Frontal cortex (tissue), 4 donors: ENCODE results near the gene PINK1. TPM values are rescaled to one million over a fixed set of nuclear protein-coding genes. Genes with fewer than 3 reads are reported as not detected.
"Not testable (repeated sequence)": the region's sequence is repeated elsewhere in the genome, so short reads cannot be mapped to it uniquely, and the experiment has no call there.

Experiments used
- DNase-seq, 2 donors: peaks; one replicate each; pipeline ENCODE4 v3.0.0; 2012; ENCODE audit warnings: low spot score in 2 of 2
- FAIRE-seq: peaks from 2 replicates; lab custom pipeline; 2012; peaks lifted over from hg19 to GRCh38; lab: Jason Lieb, UNC
- total RNA-seq: library from RNA; depleted of rRNA; stranded (reverse); fragments of >200 nt; gene quantifications from one replicate; pipeline ENCODE4 v1.2.3, GENCODE V29; 2014
- donor health status: control.
- donor health status: control.
- donor health status: control.

Gene PINK1
- total RNA-seq = 119 TPM

DNA sequence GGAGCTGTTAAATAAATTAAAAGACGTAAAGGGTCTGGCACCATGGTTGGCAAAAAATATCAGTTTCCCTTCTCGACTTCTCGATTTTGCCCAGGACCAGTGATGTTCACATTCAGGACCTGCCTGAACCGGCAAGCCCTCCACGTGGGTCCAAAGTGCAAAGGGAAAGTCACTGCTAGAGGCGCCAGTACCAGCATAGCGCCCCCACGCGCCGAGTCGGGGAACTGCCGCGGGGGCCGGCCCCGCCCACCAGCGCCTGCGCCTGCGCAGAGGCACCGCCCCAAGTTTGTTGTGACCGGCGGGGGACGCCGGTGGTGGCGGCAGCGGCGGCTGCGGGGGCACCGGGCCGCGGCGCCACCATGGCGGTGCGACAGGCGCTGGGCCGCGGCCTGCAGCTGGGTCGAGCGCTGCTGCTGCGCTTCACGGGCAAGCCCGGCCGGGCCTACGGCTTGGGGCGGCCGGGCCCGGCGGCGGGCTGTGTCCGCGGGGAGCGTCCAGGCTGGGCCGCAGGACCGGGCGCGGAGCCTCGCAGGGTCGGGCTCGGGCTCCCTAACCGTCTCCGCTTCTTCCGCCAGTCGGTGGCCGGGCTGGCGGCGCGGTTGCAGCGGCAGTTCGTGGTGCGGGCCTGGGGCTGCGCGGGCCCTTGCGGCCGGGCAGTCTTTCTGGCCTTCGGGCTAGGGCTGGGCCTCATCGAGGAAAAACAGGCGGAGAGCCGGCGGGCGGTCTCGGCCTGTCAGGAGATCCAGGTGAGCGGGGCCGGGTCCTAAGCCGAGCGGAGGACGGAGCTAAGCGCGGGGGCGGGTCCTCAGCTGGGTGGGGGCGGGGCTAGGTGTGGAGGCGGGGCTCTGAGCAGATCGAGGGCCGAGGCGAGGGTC, at the start of gene PINK1:
PINK1 (plus strand) TSS at position 269 of the 875 bp plus-strand sequence; CDS start at position 360, 91 bp downstream.
- FAIRE-seq (no peak), DNase-seq (peak; percentile 87)

DNA sequence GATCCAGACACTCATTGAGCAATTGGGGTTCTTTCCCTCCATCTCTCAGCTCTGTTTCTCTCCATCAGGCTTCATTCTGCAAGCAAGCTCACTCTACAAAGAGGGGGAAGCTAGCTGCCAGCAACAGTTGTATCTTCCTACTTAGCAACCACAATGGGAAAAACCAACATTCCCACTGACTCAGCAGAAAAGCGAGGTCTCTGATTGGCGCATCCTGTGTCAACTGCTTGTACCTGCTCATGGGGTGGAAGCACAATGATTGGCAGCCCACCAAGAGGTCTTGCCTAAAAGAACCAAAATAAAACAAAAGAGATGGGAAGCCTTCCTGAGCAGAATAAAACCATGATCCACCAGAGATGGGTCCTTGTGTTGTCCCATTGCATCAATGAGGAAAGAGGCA, 48.4 kb upstream of the PINK1 start:
- no peak for DNase-seq
- no peak for FAIRE-seq

DNA sequence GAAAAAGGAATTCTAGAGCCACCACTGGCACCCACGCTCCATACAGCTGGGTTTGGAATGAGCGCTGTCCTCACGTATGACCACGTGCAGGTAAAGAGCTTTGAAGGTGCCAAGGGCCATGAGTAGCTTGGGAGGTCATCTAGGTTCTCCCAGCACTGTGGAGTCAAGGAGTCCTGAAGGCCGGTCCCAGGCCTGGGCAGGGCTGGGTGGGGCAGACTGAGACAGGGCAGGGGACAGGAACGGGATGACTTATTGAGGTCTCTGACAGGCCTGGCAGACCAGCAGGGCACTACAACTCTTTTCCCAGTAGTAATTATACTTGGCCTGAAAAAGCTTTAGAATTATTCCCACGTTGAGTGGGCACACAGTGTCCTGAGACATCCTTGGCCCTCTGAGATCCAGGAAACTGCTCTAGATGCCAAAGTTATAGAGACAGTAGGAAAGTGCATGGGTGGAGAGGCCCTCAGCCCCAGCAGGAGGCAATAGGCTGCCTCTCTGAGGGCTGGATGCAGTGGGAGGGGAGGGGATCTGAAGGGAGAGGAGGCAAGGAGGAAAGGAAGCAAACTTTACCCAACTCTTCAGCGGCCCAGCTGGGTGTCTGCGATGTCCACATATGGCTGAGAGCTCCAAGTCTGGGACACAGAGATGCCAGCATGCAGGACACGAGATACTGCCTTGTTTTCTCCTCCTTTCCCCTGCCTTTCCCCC, 46.2 kb upstream of the PINK1 start:
- DNase-seq (no peak), FAIRE-seq (no peak)

DNA sequence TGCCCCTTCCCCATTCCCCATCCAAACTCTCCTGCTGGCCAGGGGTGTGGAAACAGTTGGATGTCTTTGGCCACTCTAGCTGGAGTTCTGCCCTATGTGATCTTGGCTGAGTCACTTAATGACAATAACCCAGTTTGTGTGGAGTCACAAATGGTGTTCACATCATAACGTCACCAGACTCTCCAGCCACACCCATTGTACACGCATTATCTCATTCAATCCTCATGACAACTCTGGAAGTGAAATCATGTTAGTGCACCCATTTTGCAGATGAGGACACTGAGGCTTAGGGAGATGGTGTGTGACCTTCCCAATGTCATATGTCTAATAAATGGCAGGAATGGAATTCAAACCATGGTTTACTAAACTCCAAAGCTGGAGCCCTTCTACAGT, 45.6 kb upstream of the PINK1 start:
- DNase-seq (no peak), FAIRE-seq (no peak)

DNA sequence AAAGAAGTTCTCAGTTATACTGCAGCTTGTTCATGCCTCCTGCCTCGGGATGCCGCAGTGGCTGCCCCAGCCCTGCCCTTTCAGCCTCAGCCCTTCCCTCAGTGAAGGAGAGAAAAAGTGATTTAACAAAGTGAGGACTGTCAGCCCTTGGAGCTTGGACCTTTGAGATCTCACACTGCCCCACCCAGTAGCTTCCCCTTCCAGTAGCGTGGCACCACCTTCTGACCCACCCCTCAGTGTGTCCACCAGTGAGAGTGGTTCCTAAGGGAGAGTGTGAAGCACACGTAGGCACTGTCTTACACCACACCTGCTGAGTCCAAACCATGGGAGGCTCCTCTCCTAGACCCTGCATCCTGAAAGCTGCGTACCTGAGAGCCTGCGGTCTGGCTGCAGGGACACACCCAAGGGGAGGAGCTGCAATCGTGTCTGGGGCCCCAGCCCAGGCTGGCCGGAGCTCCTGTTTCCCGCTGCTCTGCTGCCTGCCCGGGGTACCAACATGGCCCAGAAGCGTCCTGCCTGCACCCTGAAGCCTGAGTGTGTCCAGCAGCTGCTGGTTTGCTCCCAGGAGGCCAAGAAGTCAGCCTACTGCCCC, 44.5 kb upstream of the PINK1 start, which contains the start of gene CDA:
CDA (plus strand) TSS at position 464 of the 592 bp plus-strand sequence; CDS start at position 497, 33 bp downstream.
- FAIRE-seq = no peak
- DNase-seq = no peak

DNA sequence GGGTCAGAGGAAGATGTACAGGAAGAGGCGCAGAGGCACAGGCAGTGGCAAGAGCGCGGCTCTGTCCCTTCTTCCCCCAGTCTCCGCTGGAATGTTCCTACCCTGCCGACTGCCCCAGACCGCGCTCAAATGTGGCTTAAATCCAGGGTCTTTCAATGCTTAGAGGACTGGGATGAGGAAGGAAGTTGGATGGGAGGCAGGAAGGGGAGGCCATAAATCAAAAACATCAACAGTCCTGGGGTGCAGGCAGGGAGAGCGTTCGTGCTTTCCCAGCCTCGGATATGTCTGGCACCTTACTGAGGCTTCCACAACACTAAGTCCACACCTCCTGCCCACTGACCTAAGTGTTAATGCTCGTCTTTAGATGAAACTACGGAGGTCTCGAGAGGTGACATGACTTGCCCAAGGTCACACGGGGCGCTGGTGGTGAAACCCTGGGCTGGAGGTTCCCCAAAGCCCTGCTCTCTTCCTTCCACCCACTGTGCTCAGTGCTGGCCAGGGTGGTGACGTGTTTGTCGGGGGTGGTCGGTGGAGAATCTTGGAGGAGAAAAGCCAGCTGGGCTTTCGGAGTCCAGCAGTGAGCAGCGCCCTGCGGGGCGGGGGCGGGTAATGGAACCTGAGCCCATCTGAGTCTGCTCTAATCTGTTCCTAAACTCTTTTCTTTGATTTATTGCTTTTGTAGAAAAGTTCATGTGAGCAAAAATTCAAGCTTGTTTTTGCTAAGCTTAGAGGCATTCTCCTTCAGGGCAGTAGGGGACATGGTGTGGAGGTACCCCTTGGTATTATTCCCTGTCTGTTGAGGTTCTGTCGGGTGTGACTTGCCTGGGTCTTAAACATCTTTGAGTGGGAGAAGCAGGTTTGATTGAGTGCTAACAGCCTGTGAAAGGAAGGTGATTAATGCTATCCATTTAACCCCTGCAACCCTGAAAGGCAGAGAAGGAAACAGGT, 43.7 kb upstream of the PINK1 start:
- DNase-seq (peak in 1 of 2 donors; percentile 42), FAIRE-seq (no peak)

DNA sequence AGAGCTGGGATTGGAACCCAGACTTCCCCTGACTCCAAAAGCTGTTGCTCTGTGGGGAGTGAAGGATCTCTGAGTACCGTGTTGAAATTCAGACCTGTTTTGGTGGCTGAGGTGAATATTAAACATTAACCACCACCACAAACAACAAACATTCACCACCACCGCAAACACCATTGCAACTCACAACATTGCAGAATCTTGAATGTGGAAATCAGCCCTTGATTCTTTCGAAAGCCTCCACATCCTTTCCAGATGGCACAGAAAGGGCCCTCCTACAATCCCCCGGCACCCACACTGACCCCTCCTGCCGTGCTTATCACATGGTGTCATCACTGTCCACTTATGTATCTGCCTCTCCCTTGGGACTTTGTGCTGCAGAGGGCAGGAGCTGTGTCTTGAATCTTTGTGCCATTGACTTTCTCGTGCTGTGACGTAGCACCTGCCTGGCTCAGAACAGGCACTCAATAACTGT, 42.9 kb upstream of the PINK1 start:
- no peak for DNase-seq
- no peak for FAIRE-seq

DNA sequence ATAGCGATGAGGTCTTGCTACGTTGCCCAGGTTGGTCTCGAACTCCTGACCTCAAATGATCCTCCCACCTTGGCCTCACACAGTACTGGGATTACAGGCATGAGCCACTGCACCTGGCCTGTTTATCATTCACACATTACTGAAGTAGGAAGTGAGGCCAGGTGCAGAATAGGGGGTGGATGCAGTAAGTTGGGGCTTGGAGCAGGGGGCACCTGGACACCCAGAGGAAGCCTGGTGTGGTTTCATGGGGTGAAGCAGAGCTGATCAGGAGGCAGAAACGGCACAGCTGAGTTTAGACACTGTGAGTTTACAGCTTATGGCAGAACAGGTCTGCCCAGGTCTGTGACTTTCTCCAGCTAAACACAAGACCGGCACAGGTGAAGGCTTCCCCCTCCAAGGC, 39.5 kb upstream of the PINK1 start:
- FAIRE-seq = no peak
- DNase-seq = no peak

DNA sequence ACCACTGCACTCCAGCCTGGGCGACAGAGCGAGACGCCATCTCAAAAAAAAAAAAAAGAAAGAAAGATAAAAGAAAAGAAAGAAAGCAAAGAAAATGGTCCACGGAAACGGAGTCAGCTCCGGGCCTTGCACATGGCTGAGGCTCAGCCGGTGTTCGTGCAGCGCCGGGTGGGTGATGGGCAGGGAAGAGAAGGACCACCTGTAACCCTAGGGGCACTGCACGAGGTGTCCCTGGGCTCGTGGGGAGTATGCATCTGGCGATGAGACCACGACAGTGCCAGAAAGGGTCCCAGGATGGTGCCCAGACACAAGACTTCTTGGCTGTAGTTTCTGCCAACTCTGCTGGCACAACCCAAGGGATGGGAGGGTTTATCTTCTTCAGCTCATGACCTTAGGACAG, 38.5 kb upstream of the PINK1 start:
- FAIRE-seq = no peak
- DNase-seq = no peak

DNA sequence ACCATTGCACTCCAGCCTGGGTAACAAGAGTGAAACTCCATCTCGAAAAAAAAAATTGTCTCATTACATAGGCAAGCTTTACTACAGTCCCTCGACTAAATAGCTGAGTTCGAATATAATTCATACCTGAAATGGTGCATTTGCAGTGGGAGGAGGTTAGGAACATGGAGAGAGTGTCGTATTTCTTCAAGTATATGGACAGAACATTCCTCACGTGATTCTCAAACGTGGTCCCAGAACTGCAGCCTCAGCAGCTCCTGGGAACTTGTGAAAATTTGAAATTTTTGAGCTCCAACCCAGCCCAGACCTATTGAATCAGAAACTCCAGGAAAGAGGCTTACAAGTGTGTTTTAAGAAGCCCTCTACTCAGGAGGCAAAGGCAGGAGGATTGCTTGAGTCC, 37.2 kb upstream of the PINK1 start:
- no peak for DNase-seq
- no peak for FAIRE-seq

DNA sequence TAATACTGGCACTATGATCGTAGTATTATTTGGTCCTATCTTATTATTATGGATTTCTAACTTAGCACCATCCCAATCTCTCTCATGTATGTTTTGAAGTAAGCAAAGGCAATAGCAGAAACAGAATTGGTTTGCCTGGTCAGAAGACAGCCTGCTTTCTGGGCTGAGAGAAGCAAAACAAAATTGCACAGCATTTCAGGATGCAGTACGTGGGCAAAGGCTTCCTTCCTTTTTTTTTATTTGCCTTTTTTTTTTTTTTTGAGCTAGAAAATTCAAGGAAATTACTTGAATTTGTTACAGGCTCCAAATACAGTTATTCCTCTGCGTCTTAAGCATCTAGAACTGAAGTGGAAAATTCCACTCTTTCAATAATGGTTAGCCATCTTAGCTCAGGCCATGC, 35.6 kb upstream of the PINK1 start:
- no peak for DNase-seq
- FAIRE-seq = no peak

DNA sequence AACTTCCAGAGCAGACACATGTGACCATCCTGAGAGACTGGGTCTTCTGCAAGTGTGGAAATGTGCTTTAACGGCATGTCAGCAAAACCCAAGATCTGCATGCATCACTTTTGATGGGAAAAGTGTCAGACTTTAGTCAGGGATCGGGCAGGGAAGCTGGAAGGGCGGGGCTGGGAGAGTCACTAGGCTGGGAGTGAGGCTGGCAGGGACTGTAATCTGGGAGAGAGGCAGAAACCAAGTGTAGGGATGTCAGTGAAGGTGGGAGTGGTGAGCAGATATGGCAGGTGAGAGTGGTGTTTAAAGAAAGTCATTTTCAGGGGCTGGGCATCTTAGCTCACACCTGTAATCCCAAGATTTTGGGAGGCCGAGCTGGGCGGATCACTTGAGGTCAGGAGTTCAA, 33.1 kb upstream of the PINK1 start:
- DNase-seq = no peak
- no peak for FAIRE-seq

DNA sequence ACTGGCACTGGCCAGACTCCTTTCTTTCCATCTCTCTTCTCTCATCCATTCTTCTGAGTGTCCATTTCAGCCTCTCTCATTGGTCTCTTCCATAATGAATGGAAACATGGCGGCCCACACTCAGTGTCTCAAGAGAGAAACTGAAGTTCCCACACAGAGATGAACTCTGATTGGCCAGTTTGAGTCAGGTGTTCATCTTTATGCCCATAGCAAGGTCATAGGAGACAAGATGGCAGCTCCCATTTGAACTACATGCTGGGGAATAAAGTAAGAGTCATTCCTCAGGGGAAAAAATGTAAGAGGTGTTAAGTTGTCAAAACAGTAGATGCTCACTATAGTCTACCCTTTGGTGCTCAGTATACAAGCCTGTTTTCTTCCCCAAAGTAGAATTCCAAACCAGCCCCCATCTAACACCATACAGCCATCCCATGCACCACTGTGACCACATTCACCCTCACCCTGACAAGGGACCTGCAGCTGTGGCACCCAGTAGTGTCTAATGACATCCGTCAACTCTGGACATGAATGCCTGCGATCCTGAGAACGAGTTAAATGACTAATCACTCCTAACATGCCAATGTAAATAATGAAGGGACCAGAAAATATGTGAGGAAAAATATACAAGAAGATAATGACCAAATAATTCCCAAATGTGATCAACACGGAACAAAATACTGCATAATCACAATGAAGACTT, 32.0 kb upstream of the PINK1 start:
- no peak for DNase-seq
- FAIRE-seq = no peak

DNA sequence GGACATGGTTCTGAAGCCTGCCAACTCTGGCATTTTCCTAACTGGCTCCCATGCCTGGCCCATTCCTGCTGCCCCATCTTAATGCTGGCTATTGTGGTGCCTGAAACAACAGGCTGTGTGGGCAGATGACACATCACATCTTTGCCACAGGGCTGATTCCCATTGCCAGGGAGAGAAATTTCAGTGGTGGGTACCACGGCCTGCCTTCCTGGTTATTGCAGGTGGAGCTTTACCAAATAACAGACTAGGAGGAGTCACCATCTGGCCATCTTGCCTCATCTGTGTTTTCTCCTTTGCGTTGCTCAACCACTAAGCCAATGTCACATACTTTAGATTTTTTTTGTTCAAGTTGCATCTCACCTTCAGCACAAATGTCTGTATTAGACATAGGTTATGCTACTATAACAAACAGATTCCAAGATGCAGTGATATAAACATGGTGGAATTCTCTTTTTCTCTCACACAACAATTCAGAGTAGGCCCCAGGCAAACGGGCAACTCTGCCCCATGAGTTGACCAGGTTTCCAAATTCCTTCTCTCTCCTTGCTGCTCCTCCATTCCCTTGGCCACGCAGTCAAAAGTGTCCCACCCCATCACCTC, 30.3 kb upstream of the PINK1 start:
- FAIRE-seq (no peak), DNase-seq (no peak)

DNA sequence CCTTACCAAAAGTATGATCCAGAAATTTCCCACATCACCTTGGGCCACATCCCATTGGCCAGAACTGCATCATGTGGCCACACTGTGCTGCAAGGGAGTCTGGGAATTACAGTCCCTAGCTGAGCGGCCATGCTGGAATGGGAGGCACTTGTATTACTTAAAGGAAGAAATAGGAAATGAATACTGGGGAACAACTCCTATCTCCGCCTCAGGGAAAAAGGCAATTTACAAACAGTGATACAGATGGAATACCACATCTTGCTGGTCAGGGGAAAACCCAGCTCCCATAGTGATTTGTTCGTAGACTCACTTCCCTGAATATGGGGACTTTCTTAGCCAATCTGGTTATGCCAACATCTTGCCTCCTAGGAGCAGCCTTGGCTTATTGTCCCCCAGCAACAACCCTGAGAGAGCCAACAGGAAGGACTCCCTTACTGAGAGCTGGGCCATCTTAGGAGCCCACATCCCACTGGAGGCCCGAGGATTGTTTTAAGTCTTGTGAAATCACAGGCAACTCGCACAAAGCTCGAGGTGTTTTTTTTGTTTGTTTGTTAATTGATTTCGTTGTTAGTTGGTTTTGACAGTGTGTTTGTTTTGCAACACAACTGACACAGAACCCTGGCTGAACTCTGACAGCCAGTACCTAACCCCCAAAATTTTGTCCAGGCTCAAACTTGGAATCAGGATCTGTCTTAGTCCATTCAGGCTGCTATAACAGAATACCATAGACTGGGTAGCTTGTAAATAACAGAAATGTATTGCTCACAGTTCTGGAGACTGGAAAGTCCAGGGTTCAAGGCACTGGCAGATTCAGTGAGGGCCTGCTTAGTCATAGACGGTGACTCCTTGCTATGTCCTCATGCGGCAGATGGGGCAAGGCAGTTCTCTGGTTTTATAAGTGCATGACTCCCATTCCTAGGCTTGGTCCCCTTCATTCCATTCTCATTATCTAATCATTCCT, 29.5 kb upstream of the PINK1 start:
- FAIRE-seq = no peak
- no peak for DNase-seq

DNA sequence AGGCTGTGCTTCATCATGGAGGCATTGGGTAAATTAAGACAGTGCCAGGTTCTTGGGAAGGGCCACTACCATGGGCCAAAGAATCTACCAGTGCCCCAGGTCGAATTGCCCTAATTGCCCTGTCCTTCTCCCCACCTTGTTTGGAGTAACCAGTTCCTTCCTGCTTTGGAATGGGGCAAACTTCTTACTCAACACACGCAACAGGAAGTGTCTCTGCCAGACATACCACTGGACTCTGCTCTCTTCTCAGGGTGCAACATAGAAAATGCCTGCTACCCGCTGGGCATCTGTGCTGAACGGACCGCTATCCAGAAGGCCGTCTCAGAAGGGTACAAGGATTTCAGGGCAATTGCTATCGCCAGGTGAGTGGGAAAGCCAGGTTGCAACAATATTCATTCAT, 28.6 kb upstream of the PINK1 start:
- no peak for FAIRE-seq

DNA sequence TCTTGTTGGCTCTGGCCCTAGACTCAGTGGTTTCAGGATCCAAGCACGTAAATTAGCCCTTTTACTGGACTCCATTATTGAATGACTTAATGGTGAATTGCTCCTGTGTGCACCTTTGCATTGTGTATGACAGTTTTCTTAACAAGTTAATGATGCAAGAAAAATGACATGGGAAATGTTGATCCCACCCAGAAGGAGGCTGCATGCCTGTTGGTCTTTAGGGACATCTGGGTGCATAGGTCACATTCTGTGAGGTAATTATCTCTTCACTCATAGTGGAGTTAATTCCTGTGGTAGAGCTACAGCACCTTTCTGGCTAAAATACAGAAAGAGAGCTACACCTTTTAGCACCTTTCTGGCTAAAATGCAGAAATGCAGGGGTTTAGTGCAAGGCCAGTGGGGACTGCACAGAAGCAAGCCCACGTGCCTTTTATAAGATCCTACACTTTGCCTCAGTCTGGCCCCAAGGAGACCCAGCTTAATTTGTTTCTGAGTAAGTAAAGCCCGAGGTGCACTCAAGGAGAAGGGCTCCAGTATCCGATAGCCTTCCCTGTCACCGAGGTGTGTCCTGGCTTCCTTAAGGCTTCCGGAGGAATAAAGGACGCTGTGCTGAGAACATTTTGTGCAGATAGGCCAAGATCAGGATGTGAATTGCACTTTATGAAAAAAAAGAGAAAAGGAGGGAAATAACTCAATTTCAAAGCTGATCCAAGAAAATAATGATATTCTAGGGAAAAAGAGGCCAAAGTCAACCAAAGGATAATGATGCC, 26.3 kb upstream of the PINK1 start:
- DNase-seq, FAIRE-seq: not testable (repeated sequence)

More for the DNA sequence above, 28.6 kb upstream of the PINK1 start:
- no peak for DNase-seq
